ENCODE data around the gene IMMP1L.

Gene IMMP1L

GRCh38 chr11:31449040-31449439 is 60.4 kb downstream of the IMMP1L start:
- no peak for DNase-seq (ENCODE audit: low read depth)
- no peak for TF ChIP-seq CTCF (conservative IDR thresholded peaks at IDR 0.05; ENCODE audit: control insufficient read depth, insufficient read depth, low read depth, low read length)
- H3K4me3 ChIP-seq (ENCODE audit: control insufficient read depth, low read depth, low read length): no peak overlapping the region

- no peak overlapping the region for H3K4me3 ChIP-seq (ENCODE audit: control insufficient read depth, low read depth, low read length)
- TF ChIP-seq CTCF (conservative IDR thresholded peaks at IDR 0.05; ENCODE audit: control insufficient read depth, insufficient read depth, low read depth, low read length): no peak
- DNase-seq (ENCODE audit: low read depth): no peak
Observed at GRCh38 chr11:31445621-31446020, 63.8 kb downstream of the IMMP1L start.

GRCh38 chr11:31443802-31444201 is 65.6 kb downstream of the IMMP1L start:
- TF ChIP-seq CTCF (conservative IDR thresholded peaks at IDR 0.05; ENCODE audit: control insufficient read depth, insufficient read depth, low read depth, low read length): no peak
- no peak overlapping the region for H3K4me3 ChIP-seq (ENCODE audit: control insufficient read depth, low read depth, low read length)
- no peak for DNase-seq (ENCODE audit: low read depth)

- TF ChIP-seq CTCF (conservative IDR thresholded peaks at IDR 0.05; ENCODE audit: control insufficient read depth, insufficient read depth, low read depth, low read length): no peak
- no peak for DNase-seq (ENCODE audit: low read depth)
- H3K4me3 ChIP-seq (ENCODE audit: control insufficient read depth, low read depth, low read length): no peak overlapping the region
Observed at GRCh38 chr11:31442086-31442485, 67.3 kb downstream of the IMMP1L start.

- TF ChIP-seq CTCF (conservative IDR thresholded peaks at IDR 0.05; ENCODE audit: control insufficient read depth, insufficient read depth, low read depth, low read length): no peak
- no peak overlapping the region for H3K4me3 ChIP-seq (ENCODE audit: control insufficient read depth, low read depth, low read length)
- no peak for DNase-seq (ENCODE audit: low read depth)
Observed at GRCh38 chr11:31441296-31441695, 68.1 kb downstream of the IMMP1L start.

GRCh38 chr11:31437742-31438435 is 71.5 kb downstream of the IMMP1L start:
- TF ChIP-seq CTCF (conservative IDR thresholded peaks at IDR 0.05; ENCODE audit: control insufficient read depth, insufficient read depth, low read depth, low read length): no peak
- no peak overlapping the region for H3K4me3 ChIP-seq (ENCODE audit: control insufficient read depth, low read depth, low read length)
- peak; percentile 41 for DNase-seq (ENCODE audit: low read depth)

GRCh38 chr11:31433851-31434250 is 75.6 kb downstream of the IMMP1L start:
- TF ChIP-seq CTCF (conservative IDR thresholded peaks at IDR 0.05; ENCODE audit: control insufficient read depth, insufficient read depth, low read depth, low read length): no peak
- DNase-seq (ENCODE audit: low read depth): no peak
- no peak overlapping the region for H3K4me3 ChIP-seq (ENCODE audit: control insufficient read depth, low read depth, low read length)

All from fibroblast of mammary gland (primary cell).